GM19025 (cell line): ENCODE data around the gene SCO1.
A peak's percentile ranks its signal among the peaks of the same experiment; 100 is the strongest.
"Not testable (repeated sequence)": the region's sequence is repeated elsewhere in the genome, so short reads cannot be mapped to it uniquely, and the experiment has no call there.

Experiments used
- ATAC-seq: cut with Tn5 transposase; IDR thresholded peaks from one replicate; pipeline ENCODE4 v1.9.1; 2021; ENCODE audit warnings: mild to moderate bottlenecking, low read depth, moderate library complexity; ENCODE audit not compliant: unreplicated experiment

SCO1 gene

DNA sequence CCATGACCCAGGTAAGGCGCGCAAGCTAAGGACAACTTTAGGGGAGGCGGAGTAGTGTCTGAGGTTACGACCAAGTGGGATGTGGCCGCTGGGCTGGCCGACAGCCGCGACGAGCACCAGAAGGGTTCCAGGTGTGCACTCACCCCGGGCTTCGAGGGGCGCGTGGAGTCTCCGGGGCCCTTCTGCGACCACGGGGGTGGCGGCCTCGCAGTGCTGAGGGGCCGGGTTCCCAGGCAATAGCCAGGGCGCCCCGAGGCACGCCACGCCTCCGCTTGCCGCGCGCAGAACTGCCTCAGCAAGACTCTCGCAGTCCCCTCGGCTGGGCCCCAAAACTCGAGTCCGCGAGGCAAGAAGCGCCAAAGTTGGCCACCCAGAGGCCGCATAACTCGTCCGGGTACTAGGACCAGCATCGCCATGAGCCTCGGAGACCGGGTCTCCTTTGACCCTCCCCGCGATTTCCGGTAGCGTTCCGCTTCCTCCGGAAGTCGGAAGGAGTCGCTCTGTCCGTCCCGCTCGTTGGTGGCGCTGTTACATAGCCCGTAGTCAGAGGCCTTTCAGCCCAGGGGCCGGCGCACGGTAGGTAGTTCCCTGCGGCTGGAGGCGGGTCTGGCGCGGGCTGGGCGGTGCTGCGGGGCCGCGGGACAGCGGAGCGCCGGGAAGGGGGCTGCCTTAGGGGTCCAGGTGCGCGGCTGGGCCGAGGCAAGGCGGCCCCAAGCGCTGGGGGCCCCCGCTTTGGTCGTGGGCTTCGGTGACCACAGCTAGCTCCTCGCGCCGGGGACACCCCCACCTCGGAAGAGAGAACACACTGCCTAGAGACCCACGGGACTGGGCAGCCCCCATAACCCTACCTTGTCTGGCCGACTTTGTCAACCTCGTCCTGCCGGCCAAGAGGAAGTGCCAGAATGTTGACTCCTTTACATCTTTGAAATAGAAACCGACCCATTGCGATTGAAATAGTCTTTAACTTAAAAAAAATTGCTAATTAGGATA, at the start of gene SCO1, which contains the start of gene ADPRM:
SCO1 (minus strand) TSS at position 442 of the 990 bp plus-strand sequence; CDS start at position 416, 26 bp downstream.
ADPRM (plus strand) TSS at position 503 of the 990 bp plus-strand sequence. CDS start 7,333 bp downstream, outside the sequence.
- ATAC-seq: peak; percentile 92

DNA sequence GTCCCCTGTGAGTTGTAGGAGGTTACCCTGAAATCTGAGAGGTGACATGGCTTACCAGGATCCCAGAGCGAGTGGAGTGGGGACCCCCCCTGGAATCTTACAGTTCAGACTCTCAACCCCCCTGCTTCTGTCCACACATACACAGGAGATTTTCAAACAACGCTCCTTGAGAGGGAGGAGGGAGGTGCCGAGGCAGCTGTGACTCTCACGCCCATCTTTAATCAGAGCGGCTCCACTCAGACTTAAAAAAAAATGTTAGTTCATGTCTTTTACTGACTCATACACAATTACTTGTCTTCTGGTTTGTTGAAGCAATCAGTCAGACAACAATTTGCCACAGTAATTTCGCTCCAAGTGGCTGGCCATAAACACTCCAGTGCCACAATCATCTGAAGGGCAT, 47.9 kb upstream of the SCO1 start:
- ATAC-seq: no peak

DNA sequence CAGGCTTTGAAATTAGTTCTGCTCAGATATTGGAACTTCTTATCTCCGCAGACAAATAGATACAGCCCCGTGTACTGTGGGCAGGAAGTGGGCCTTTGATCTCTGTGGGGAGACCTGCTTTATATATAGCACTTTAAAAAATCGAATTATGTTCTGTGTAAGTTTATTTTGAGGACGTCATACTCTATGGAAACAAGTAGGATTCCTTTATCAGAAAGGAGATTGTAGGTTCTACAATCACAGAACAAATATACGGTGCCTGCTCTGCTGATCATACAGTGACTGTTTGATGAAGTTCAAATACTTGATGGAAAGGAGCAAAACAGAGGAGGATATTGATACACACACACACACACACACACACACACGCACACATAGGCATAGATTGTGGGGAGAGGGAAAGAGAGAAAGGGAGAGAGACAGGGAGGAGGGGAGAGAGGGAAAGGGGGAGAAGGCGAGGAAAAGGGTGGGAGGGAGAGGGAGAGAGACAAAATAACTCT, 47.2 kb upstream of the SCO1 start:
- ATAC-seq: no peak

DNA sequence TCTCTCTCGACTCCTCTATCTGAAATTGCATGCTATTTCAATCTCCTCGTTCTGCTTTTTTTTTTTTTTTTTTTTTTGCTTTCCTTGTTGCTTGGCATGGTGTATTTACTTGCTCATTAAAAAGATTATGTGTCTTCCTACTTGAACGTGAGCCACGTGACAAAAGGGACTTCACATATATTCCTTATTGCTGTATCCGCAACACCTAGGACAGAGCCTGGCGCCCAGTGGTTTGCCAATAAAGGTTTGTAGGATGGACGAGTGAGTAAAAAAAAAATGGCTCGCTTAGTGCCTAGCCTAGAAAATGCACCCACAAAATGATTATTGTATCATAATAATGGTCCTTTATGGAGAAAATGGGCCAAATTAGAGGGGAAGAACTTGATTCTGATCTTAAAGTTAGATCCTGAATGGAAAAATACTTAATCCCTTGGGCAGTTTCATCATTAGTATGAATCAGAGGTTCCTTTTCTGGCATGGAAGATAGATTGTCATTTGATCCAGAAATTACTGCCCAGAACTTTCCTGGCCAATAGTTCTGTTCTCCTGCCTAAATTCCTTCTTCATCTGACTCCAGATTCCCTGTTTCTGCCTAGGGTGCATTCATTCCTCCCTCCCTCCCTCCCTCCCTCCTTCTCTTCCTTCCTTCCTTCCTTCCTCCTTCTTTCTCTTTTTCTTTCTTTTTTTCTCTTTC, 46.1 kb upstream of the SCO1 start:
- ATAC-seq: no peak

DNA sequence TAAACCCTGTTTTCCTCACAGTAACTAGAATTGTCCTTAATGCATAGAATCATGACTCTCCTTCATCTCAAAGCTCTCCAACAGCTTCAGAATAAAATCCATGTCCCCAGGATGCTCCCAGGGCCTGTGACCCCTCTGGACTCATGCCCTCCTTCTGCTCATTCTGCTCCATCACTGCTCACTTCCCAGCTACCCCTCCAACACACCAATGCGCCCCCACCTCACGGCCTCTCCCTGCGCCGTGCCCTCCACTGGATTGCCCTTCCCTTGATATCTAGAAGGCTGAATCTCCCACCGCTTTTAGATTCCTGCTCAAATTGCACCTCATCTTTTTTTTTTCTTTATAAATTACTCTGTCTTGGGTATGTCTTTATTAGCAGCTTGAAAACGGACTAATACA, 45.1 kb upstream of the SCO1 start:
- no peak for ATAC-seq

DNA sequence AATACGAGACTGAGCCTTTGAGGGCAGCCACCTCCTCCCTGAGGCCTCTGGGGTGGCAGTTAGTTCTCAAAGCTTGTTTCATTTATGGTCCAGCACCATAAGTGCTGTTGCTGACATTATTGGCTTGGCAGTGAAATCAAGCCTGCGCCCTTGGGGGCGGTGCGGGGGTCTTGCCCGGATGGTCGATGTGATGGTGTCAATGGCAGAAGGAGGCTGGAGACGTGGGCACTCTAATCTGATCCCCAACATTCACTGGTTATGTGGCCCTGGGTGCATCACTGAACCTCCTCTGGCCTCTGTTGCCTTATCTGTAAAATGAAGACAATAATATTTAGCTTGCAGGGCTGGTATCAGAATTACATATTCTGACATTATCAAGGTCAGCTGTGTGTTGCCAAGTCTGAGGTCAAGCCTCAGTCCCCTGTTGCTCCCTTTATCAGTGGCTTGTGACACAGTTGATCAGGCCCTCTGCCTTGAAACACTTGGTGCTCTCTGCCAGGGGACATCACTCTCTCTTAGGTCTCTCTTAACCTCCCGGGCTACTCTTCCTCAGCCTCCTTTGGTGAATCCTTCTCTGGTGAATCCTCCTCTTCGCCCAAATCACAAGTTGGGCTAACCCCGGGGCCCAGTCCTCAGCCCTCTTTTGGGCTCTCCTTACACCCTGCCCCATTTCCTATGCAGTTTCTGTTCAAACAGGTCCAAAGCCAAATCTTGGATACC, 44.2 kb upstream of the SCO1 start:
- ATAC-seq: no peak

DNA sequence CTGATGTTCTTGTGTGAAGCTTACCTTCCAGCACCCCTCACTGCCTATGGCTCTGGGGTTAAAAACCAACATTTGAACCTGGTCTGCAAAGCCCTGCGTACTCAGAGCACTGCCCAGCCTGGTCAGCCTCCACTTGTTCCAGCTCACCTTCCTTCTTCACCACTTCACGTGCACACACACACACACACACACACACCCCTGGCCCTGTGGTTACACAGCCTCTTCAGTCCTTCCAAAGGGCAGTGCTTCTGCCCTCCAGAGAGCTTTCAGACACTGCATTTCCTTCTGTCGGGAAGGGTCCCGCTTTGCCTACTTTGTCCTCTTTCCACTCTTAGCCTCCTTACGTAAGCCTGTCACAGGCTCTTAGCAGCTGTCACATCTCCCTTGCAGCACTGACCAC, 42.1 kb upstream of the SCO1 start:
- ATAC-seq: no peak

DNA sequence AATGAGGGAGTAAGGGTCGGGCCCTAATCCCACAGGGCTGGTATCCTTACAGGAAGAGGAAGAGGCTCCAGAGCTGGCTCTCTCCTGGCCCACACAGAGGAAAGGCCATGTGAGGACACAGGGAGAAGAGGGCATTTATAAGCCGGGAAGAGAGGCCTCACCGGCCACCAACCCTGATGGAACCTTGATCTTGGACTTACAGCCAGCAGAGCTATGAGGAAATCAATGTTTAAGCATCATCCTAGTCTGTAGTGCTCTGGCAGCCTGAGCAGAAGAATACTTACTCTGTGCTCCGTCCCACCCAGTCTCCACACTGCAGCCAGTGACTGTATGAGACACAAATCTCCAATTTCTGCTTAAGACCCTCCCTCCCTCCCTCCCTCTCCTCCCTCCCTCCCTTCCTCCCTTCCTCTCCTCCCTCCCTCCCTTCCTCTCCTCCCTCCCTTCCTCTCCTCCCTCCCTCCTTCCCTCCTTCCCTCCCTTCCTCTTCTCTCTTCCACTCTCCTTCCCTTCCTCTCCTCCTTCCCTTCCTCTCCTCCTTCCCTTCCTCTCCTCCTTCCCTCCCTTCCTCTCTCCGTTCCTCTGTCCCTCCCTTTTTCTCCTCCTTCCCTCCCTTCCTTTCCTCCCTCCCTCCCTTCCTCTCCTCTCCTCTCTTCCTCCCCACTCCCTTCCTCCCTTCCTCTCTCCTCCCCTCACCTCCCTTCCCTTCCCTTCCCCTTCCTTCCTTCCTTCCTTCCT, 41.4 kb upstream of the SCO1 start:
- no peak for ATAC-seq

DNA sequence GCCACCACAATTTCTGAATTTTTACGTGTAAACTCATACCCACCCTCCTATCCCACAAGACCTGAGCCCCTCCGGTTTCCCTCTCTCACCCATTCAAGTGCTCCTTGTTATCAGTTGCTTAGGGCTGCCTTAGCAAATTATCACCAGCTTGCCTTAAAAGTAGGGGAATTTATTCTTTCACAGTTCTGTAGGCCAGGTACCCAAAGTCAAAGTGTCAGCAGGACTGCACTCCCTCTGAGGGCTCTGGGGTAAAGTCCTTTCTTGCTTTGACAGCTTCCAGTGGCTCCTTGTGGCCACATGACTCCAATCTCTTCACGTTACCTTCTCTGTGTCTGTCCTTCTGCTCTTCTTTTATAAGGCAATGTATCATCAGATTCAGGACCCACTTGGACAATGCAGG, 40.4 kb upstream of the SCO1 start:
- ATAC-seq: no peak

DNA sequence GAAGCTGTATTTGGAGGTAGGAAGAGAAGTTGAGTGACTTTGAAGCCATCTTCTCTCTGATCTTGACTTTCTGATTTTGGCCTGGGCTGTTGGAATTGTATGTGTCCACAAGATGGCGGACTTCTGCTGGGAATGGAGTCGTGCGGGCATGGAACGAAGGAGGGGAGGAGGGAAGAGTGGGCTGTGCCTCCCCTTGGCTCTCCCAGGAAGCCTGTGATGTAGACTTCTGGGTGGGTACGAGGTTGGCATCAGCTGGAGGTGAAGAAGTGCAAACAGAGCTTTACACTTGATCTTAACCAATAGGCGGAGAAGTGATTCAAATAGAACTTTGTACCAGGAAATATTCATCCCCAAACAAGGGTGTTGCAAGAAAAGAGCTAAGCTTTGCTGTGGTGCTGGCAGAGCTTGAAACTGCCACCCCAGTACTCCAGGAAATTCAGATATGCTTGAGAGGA, 39.9 kb upstream of the SCO1 start:
- ATAC-seq: no peak

DNA sequence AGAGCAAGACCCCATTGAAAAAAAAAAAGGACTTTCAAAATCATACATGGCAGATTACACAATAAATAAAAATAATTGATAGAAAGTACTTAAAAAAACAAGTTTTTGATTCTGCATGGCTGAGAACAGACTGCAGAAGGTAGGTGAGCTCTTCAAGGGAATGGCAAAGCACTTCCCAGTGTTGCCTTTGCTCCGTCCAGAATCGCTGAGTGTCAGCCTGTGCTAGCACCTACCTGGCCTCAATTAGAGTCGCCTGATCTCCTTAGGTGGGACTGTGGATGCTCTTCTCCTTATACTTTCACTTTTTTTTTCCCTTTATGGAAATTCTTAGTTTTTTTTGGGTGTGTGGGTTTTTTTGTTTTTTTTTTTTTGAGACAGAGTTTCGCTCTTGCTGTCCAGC, 38.5 kb upstream of the SCO1 start:
- ATAC-seq: no peak

DNA sequence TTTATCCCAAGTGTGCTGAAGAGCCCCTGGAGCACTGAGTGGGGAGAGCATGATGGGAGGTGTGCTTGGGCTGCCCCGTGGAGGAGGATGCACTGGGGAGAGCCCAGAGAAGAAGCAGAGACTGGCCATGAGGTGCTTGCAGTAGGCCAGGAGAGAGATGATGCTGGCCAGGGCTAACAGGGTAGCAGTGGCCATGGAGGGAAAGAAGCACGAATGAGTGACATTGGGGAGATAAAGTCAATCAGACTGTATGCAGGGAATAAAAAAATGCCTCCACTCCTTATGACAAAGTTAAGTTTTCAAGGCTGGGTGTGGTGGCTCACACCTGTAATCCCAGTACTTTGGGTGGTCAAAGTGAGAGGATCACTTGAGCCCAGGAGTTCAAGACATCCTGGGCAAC, 37.9 kb upstream of the SCO1 start:
- no peak for ATAC-seq

DNA sequence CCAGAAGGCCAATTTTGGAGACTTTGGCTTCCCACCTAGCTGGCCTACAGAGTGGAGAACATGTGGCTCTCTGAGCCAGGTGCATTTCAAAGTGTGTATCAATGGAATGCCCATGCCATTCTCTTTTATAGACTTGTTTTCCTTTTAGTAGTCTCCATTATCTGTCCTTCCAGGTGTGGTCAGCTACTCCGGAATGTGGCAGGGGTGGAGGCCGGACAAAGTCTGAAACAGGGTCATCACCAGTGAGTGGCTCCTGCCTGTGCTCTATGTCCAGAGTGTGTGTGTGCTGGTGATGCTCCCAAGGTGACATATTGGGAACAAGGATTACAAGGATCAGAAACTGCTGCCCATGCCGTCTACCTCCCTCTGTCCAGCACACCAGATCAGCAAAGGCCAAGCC, 36.3 kb upstream of the SCO1 start:
- no peak for ATAC-seq

DNA sequence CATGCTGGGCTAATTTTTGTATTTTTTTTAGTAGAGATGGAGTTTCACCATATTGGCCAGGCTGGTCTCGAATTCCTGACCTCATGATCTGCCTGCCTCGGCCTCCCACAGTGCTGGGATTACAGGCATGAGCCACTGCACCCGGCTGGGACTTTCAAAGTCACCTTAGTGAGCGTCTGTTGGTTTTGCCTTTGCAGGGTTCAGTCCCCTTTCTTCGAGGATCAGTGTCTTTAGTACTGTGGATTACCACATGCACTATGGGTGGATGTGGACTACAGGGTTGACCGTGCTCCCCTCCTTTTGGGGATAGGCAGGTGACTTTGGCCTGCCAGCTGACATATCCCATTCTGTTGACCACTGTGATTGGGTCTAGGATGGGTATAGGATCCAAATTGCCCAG, 34.8 kb upstream of the SCO1 start:
- ATAC-seq: not testable (repeated sequence)

DNA sequence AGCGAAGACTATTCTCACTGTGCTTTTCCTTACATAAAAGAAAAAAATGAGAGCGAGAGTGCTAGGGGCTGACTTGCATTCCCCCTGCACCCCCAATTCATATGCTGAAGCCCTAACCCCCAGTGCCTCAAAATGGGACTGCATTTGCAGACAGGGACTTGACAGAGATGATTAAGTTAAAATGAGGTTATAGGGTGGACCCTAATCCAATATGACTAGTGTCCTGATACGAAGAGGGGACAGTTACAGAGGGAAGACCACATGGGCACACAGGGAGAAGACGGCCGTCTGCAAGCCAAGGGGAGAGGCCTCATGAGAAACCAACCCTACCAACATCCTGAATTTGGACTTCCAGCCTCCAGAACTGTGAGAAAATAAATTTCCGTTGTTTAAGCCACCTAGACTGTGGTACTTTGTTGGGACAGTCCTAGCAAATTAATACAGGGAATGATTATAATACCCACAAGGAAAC, 34.1 kb upstream of the SCO1 start:
- no peak for ATAC-seq

DNA sequence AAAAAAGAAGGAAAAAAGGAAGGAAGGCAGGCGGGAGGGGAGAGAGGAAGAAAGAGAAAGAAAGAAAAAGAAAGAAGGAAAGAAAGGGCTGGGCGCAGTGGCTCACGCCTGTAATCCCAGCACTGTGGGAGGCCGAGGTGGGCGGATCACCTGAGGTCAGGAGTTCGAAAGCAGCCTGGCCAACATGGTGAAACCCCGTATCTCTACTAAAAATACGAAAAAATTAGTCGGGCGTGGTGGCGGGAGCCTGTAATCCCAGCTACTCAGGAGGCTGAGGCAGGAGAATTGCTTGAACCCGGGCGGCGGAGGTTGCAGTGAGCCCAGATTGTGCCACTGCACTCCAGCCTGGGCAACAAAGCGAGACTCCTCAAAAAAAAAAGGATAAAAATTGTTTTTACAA, 32.9 kb upstream of the SCO1 start:
- not testable (repeated sequence) for ATAC-seq

DNA sequence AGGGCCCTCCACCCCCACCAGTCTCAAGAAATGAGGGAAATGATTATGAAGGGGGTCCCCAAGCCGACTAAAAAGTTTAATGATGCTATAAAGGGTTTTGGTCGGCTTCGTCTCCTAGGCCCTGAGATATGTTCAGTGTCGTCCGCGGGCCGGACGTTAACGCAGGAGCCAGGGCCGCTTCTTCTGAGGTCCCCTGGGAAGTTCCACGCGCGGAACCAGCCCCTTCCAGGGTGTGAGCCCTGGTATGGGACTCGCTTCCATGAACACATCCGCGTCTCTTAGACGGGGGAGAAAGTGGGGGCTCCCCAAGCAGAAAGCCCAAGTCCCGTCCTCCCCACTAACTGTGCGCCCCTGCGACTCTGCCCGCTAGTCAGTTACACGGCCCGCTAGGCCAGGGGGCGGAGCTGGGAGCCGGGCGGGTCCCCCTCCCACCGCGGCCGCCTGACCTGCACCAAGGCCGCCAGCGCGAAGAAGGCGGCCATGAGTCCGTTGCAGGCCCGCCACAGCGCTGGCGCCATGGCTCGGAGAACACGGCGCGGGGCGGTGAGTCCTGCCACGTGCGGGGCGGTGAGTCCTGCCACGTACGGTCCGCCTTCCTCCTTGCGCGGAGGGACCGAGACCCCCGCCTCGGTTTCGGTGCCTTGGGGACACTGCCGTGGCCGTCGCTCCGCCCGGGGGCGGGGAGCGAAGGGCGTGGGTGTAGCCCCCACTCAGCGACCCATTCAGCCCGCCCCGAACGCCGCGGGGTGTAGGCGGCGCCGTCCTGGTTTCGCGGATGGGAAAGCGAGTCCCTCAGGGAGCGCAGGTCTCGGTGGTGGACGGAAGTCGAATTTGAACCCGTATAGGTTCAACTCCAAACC, 32.2 kb upstream of the SCO1 start, which contains the start of gene TMEM220:
TMEM220 (minus strand) TSS at position 690 of the 860 bp plus-strand sequence; CDS start at position 518, 172 bp downstream.
- peak; percentile 62 for ATAC-seq

DNA sequence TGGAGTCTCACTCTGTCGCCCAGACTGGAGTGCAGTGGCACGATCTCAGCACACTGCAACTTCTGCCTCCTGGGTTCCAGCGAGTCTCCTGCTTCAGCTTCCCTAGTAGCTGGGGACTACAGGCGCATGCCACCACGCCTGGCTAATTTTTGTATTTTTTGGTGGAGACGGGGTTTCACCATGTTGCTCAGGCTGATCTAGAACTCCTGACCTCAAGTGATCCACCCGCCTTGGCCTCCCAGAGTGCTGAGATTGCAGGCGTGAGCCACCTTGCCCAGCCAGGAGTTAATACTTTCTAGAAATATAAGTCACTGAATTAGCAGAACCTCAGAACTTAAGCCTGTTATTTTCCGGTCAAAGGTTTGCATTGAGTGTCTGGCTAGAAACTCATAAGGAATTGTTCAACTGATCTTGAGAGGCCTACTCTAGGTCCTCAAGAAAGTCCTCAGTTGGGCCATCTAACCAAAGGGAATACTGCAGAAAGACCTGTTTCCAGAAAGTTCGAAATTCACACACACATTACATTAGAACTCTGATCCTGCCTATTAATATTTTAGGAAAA, 31.1 kb upstream of the SCO1 start:
- no peak for ATAC-seq
